Liver (tissue), 9 donors: Measurements from ENCODE around the gene PRR23E. TPM values are rescaled to one million over a fixed set of nuclear protein-coding genes. Genes with fewer than 3 reads are reported as not detected.

Experiments used
- DNase-seq: peaks from one replicate; pipeline ENCODE4 v3.0.0-alpha.2; 2017; ENCODE audit warnings: low spot score
- H3K27ac ChIP-seq, 2 donors: one replicate each; pipeline ENCODE4 v1.7.0; 2013; ENCODE audit warnings: inconsistent platforms in 2 of 2, low read length in 2 of 2, control low read depth in 1 of 2, low read depth in 1 of 2, mild to moderate bottlenecking in 1 of 2
- H3K27me3 ChIP-seq, 4 donors: one replicate each; pipeline versions ENCODE4 v1.6.1 to v1.7.0; 2013; ENCODE audit warnings: low read length in 3 of 4, inconsistent platforms in 1 of 4, mild to moderate bottlenecking in 1 of 4, moderate library complexity in 1 of 4; ENCODE audit not compliant: control insufficient read depth in 4 of 4, insufficient read depth in 4 of 4
- H3K36me3 ChIP-seq, 4 donors: one replicate each; pipeline versions ENCODE4 v1.6.1 to v1.7.0; 2013; ENCODE audit warnings: low read length in 3 of 4, mild to moderate bottlenecking in 3 of 4, low read depth in 1 of 4, moderate library complexity in 1 of 4; ENCODE audit not compliant: control insufficient read depth in 4 of 4, insufficient read depth in 3 of 4
- H3K4me1 ChIP-seq, 4 donors: one replicate each; pipeline versions ENCODE4 v1.6.1 to v1.7.0; 2013; ENCODE audit warnings: low read length in 3 of 4, mild to moderate bottlenecking in 3 of 4, moderate library complexity in 1 of 4; ENCODE audit not compliant: control insufficient read depth in 4 of 4, insufficient read depth in 4 of 4
- H3K4me3 ChIP-seq, 3 donors: one replicate each; pipeline versions ENCODE4 v1.6.1 to v1.7.0; 2013; ENCODE audit warnings: low read length in 3 of 3, control low read depth in 1 of 3, low read depth in 1 of 3, mild to moderate bottlenecking in 1 of 3
- H3K9ac ChIP-seq, 2 donors: one replicate each; pipeline ENCODE4 v1.7.0; 2013; ENCODE audit warnings: low read length in 2 of 2, mild to moderate bottlenecking in 2 of 2, moderate library complexity in 2 of 2, control low read depth in 1 of 2, low read depth in 1 of 2
- H3K9me3 ChIP-seq, 4 donors: one replicate each; pipeline versions ENCODE4 v1.6.1 to v1.7.0; 2013; ENCODE audit warnings: low read length in 3 of 4; ENCODE audit not compliant: control insufficient read depth in 4 of 4
- EGR1 ChIP-seq, 2 donors: IDR thresholded peaks; 2 replicates each; pipeline ENCODE4 v1.6.1; 2016 to 2018; ENCODE audit warnings: antibody characterized with exemption in 2 of 2, low read depth in 2 of 2
- FOXA1 ChIP-seq: IDR thresholded peaks from 2 replicates; pipeline ENCODE4 v1.6.1; 2016; ENCODE audit warnings: antibody characterized with exemption
- FOXA2 ChIP-seq: IDR thresholded peaks from 2 replicates; pipeline ENCODE4 v1.6.1; 2016; ENCODE audit warnings: antibody characterized with exemption
- GABPA ChIP-seq, 2 donors: IDR thresholded peaks in 1 of 2; conservative IDR thresholded peaks in 1 of 2; 2 replicates each; pipeline ENCODE4 v1.6.1; 2016; ENCODE audit warnings: antibody characterized with exemption in 2 of 2, mild to moderate bottlenecking in 1 of 2, moderate library complexity in 1 of 2
- HNF4A ChIP-seq, 2 donors: conservative IDR thresholded peaks; 2 replicates each; pipeline ENCODE4 v1.6.1; 2016; ENCODE audit warnings: antibody characterized with exemption in 2 of 2, mild to moderate bottlenecking in 2 of 2
- HNF4G ChIP-seq: IDR thresholded peaks from 2 replicates; pipeline ENCODE4 v1.6.1; 2016; ENCODE audit warnings: antibody characterized with exemption
- NR2F2 ChIP-seq: IDR thresholded peaks from 2 replicates; pipeline ENCODE4 v1.6.1; 2016; ENCODE audit warnings: antibody characterized with exemption
- RXRA ChIP-seq, 2 donors: IDR thresholded peaks; 2 replicates each; pipeline ENCODE4 v1.6.1; 2017 to 2018; ENCODE audit warnings: antibody characterized with exemption in 2 of 2, mild to moderate bottlenecking in 1 of 2
- SP1 ChIP-seq: IDR thresholded peaks from 2 replicates; pipeline ENCODE4 v1.6.1; 2018; ENCODE audit warnings: antibody characterized with exemption, mild to moderate bottlenecking
- TAF1 ChIP-seq: conservative IDR thresholded peaks from 2 replicates; pipeline ENCODE4 v1.6.1; 2016; ENCODE audit warnings: antibody characterized with exemption, mild to moderate bottlenecking
- WGBS: extraction: QIAGEN DNeasy Blood & Tissue Kit; methylation state at CpG from one replicate; pipeline ENCODE4 v1.1.7; 2013; 5-methylcytosine and 5-hydroxymethylcytosine counted together
- polyA plus RNA-seq, 2 donors: library from polyadenylated mRNA; stranded (reverse) in 1 of 2; unstranded in 1 of 2; fragments of 200-250 nt in 1 of 2; fragments of >200 nt in 1 of 2; fragmentation: Nextera tagmentation in 1 of 2; extraction: Ambion mirVana in 1 of 2; gene quantifications; one replicate each; pipeline versions ENCODE4 v1.2.1 to v1.2.3, GENCODE V29; 2013 to 2015
- total RNA-seq, 2 donors: library from RNA; depleted of rRNA; stranded (reverse); fragments of >200 nt; gene quantifications; one replicate each; pipeline ENCODE4 v1.2.3, GENCODE V29; 2014
- TF ChIP-seq, protein P1 (sequence below): IDR thresholded peaks from 2 replicates; pipeline ENCODE4 v1.6.1; 2016; ENCODE audit warnings: antibody characterized with exemption
- TF ChIP-seq, protein P2 (sequence below): IDR thresholded peaks from 2 replicates; pipeline ENCODE4 v1.6.1; 2016; ENCODE audit warnings: antibody characterized with exemption
- TF ChIP-seq, protein P3 (sequence below): IDR thresholded peaks from 2 replicates; pipeline ENCODE4 v1.6.1; 2016; ENCODE audit warnings: antibody characterized with exemption
- TF ChIP-seq, protein P4 (sequence below): fragments of 150-350 bp; IDR thresholded peaks from 2 replicates; pipeline ENCODE4 v1.5.1; 2017; ENCODE audit warnings: improper control_type of control experiment, low read depth, low read length; ENCODE audit not compliant: missing input control
- TF ChIP-seq, protein P5 (sequence below): IDR thresholded peaks from 2 replicates; pipeline ENCODE4 v1.6.1; 2016; ENCODE audit warnings: antibody characterized with exemption, mild to moderate bottlenecking
- donor health status: healthy.
- donor health status: healthy.
- donor health status: healthy.
- donor health status: healthy.
- donor health status: healthy.

The PRR23E gene
- total and polyA plus RNA-seq, 4 donors, result not detected

DNA sequence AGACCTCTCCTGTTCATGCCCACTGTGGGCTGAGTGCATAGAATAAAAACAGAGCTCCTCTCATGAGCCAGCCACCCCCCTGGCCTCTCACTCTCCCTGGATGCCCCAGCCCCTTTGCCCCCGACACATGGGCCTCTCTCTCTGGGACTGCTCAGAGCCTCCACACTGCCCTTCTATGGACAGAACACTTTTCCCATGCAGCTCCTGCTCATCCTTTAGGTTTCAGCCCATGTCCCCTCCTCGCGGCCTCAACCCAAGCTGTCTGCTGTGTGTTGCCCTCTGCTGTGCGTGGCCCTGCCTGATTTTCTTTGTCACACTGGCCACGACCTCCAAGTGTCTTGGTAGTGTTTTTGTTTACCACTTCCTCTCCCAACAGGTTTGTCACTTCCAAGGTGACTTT is 20.7 kb upstream of the PRR23E start:
- H3K4me3 ChIP-seq, result no peak overlapping the region
- peak; percentile 19 for DNase-seq
- TF ChIP-seq NR2F2, result no peak
- TF ChIP-seq RXRA (IDR thresholded peaks at IDR 0.05), result no peak
- TF ChIP-seq FOXA2, result no peak
- TF ChIP-seq, protein P1, sequence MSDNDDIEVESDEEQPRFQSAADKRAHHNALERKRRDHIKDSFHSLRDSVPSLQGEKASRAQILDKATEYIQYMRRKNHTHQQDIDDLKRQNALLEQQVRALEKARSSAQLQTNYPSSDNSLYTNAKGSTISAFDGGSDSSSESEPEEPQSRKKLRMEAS, result no peak
- no peak for TF ChIP-seq HNF4A (conservative IDR thresholded peaks at IDR 0.05)
- no peak for TF ChIP-seq TAF1
- no peak for TF ChIP-seq FOXA1
- TF ChIP-seq, protein P2, sequence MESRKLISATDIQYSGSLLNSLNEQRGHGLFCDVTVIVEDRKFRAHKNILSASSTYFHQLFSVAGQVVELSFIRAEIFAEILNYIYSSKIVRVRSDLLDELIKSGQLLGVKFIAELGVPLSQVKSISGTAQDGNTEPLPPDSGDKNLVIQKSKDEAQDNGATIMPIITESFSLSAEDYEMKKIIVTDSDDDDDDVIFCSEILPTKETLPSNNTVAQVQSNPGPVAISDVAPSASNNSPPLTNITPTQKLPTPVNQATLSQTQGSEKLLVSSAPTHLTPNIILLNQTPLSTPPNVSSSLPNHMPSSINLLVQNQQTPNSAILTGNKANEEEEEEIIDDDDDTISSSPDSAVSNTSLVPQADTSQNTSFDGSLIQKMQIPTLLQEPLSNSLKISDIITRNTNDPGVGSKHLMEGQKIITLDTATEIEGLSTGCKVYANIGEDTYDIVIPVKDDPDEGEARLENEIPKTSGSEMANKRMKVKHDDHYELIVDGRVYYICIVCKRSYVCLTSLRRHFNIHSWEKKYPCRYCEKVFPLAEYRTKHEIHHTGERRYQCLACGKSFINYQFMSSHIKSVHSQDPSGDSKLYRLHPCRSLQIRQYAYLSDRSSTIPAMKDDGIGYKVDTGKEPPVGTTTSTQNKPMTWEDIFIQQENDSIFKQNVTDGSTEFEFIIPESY, result no peak
- TF ChIP-seq, protein P3, sequence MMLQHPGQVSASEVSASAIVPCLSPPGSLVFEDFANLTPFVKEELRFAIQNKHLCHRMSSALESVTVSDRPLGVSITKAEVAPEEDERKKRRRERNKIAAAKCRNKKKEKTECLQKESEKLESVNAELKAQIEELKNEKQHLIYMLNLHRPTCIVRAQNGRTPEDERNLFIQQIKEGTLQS, result no peak
- H3K4me1 ChIP-seq, result no peaks in the 10 kb centered on the region
- H3K9ac ChIP-seq, result no peak overlapping the region
- no peak overlapping the region for H3K27ac ChIP-seq
- no peaks in the 10 kb centered on the region for H3K27me3 ChIP-seq
- H3K36me3 ChIP-seq, result no peaks in the 10 kb centered on the region
- no peaks in the 10 kb centered on the region for H3K9me3 ChIP-seq
- WGBS, result 83% methylated on average over 5 of the region's 5 CpGs

DNA sequence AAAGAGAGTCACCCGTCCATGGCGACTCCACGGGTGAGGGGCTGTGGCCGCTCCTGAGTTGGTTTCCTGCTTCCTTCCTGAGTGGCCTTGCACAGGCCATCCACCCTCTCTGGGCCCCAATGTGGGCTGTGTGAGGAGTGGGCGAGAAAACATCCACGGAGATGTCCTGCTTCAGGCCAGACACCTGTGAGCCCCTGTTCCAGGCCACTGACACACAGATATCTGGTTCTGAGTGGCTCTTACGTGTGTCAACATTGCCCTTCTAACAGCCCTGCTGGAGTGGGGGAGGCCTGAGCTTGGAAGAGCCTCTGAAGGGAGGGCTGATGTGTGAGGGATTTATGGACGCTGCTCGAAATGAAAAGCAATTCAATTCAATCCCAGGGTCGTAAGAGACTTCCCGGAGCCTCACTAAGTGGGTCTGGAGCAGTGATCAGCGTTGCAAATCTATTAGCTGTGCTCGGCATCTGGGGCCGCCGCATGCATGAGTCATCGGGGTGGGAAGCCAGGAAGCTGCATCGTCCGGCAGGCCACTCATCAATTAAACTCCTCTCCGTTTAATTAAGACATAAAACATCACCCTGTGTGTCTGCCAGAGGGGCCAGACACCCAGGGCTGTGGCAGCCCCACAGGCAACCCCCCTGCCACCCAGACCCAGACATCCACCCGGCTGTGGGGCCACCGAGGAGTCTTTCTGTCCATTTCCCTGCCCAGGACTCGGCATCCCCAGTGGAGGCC is 20.0 kb upstream of the PRR23E start:
- peak; percentile 20 for DNase-seq
- H3K9ac ChIP-seq, result no peak overlapping the region
- no peaks in the 10 kb centered on the region for H3K36me3 ChIP-seq
- no peaks in the 10 kb centered on the region for H3K27me3 ChIP-seq
- TF ChIP-seq HNF4G (no peak), NR2F2 (no peak)
- H3K4me3 ChIP-seq, result no peak overlapping the region
- no peaks in the 10 kb centered on the region for H3K9me3 ChIP-seq
- WGBS, result 56% methylated on average over 22 of the region's 22 CpGs
- no peaks in the 10 kb centered on the region for H3K4me1 ChIP-seq
- no peak overlapping the region for H3K27ac ChIP-seq

DNA sequence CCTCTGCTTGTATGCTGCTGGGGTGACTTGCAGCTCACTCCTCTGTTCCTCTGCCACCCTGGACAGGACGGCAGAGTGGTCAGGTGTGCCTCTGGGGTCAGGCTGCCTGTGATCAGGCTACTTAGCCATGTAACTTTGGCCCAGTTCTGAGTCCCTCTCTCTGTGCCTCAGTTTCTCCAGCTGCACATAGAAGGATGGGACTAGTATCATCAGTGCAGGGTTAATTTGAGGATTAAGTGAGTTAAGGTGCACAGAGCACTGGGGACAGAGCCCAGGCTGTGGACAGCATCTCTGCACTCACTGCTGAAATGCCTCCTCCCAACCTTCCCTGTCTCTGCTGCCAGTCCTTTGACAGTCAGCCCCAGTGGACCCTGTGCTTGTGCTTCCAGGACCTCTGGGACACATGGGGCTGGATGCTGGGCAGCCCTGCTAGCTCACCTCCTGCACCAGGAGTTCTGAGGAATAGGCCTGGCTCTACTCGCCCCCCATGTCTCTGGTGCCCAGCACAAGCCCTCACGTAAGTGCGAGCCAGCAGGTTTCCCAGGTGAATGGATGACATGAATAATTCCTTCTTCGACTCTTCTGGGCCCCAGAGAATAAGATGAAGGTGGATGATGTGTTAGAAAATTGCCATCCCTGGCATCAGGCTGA is 19.3 kb upstream of the PRR23E start:
- Histone ChIP-seq H3K27ac (no peak overlapping the region), H3K4me3 (no peak overlapping the region), H3K9ac (no peak overlapping the region), H3K36me3 (no peaks in the 10 kb centered on the region), H3K9me3 (no peaks in the 10 kb centered on the region), H3K4me1 (no peaks in the 10 kb centered on the region), H3K27me3 (no peaks in the 10 kb centered on the region)
- peak; percentile 4 for DNase-seq
- 90% methylated on average over 5 of the region's 5 CpGs for WGBS
- TF ChIP-seq GABPA (IDR thresholded peaks at IDR 0.05 in 1 of 2, conservative IDR thresholded peaks at IDR 0.05 in 1 of 2) (no peak), HNF4A (conservative IDR thresholded peaks at IDR 0.05) (no peak), NR2F2 (no peak), SP1 (no peak), TAF1 (no peak), FOXA2 (no peak), EGR1 (IDR thresholded peaks at IDR 0.05; ENCODE audit: low read depth in 2 of 2) (no peak), HNF4G (no peak), RXRA (IDR thresholded peaks at IDR 0.05) (no peak)
- TF ChIP-seq, protein P3, result no peak
- TF ChIP-seq, protein P4, sequence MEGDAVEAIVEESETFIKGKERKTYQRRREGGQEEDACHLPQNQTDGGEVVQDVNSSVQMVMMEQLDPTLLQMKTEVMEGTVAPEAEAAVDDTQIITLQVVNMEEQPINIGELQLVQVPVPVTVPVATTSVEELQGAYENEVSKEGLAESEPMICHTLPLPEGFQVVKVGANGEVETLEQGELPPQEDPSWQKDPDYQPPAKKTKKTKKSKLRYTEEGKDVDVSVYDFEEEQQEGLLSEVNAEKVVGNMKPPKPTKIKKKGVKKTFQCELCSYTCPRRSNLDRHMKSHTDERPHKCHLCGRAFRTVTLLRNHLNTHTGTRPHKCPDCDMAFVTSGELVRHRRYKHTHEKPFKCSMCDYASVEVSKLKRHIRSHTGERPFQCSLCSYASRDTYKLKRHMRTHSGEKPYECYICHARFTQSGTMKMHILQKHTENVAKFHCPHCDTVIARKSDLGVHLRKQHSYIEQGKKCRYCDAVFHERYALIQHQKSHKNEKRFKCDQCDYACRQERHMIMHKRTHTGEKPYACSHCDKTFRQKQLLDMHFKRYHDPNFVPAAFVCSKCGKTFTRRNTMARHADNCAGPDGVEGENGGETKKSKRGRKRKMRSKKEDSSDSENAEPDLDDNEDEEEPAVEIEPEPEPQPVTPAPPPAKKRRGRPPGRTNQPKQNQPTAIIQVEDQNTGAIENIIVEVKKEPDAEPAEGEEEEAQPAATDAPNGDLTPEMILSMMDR, result no peak
- TF ChIP-seq, protein P5, sequence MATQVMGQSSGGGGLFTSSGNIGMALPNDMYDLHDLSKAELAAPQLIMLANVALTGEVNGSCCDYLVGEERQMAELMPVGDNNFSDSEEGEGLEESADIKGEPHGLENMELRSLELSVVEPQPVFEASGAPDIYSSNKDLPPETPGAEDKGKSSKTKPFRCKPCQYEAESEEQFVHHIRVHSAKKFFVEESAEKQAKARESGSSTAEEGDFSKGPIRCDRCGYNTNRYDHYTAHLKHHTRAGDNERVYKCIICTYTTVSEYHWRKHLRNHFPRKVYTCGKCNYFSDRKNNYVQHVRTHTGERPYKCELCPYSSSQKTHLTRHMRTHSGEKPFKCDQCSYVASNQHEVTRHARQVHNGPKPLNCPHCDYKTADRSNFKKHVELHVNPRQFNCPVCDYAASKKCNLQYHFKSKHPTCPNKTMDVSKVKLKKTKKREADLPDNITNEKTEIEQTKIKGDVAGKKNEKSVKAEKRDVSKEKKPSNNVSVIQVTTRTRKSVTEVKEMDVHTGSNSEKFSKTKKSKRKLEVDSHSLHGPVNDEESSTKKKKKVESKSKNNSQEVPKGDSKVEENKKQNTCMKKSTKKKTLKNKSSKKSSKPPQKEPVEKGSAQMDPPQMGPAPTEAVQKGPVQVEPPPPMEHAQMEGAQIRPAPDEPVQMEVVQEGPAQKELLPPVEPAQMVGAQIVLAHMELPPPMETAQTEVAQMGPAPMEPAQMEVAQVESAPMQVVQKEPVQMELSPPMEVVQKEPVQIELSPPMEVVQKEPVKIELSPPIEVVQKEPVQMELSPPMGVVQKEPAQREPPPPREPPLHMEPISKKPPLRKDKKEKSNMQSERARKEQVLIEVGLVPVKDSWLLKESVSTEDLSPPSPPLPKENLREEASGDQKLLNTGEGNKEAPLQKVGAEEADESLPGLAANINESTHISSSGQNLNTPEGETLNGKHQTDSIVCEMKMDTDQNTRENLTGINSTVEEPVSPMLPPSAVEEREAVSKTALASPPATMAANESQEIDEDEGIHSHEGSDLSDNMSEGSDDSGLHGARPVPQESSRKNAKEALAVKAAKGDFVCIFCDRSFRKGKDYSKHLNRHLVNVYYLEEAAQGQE, result no peak
- TF ChIP-seq, protein P2, result no peak
